ENCODE results near the gene RNASE8. TPM values are rescaled to one million over a fixed set of nuclear protein-coding genes. Genes with fewer than 3 reads are reported as not detected.

RNASE8 gene
- total and polyA plus RNA-seq, 10 of the 15 experiments (the other 5 are each of a cell fraction or from before 2014, with no cell fraction given) = not detected

GRCh38 chr14:21042918-21043317 is 14.7 kb upstream of the RNASE8 start:
- H2AFZ ChIP-seq (ENCODE audit: control insufficient read depth, low read depth, low read length) = no peak overlapping the region
- peaks cover 0 to 11% of the 10 kb centered on the region in 2 experiments; a peak in 2 of 4 replicates for H3K27me3 ChIP-seq (replicated peaks in 1 of 2; ENCODE audit: control insufficient read depth in 2 of 2, insufficient read depth in 2 of 2, low read length in 1 of 2)
- H3K9me3 ChIP-seq (replicated peaks; ENCODE audit: control insufficient read depth, insufficient read depth, low read length) = no peaks in the 10 kb centered on the region
- no peaks in the 10 kb centered on the region for H3K4me1 ChIP-seq (ENCODE audit: control insufficient read depth, insufficient read depth, low read length)
- ChIA-PET SMC1A (ENCODE audit: uncharacterized antibody, unreplicated experiment) (interaction anchor here (2.1 kb wide), 1 partner anchor 29 kb away, joined by 7 read pairs; no protein-coding TSS in a partner anchor), CTCF (interaction anchor here (2.3 kb wide), 1 partner anchor 28 kb away, joined by 11 read pairs; no protein-coding TSS in a partner anchor), POLR2A (no interaction called here), RAD21 (ENCODE audit: unreplicated experiment) (no interaction called here)
- in situ Hi-C loops (cut with MboI) = no loop called here
- no peak overlapping the region for H3K27ac ChIP-seq (ENCODE audit: control insufficient read depth, insufficient read depth)
- no peaks in the 10 kb centered on the region; the same call in 1 of the 2 replicates for H4K20me1 ChIP-seq (ENCODE audit: control insufficient read depth, insufficient read depth)
- no peaks in the 10 kb centered on the region for H3K79me2 ChIP-seq (ENCODE audit: control insufficient read depth, insufficient read depth, low read length)
- DNase-seq (ENCODE audit: low read depth, low spot score) (no peak), FAIRE-seq (no peak), ATAC-seq (no peak)
- no peak overlapping the region for H3K9ac ChIP-seq (ENCODE audit: control insufficient read depth, insufficient read depth, low read length)
- intact Hi-C loops (cut with micrococcal nuclease; ENCODE audit: unreplicated experiment) = no loop called here
- no peak overlapping the region for H3K4me3 ChIP-seq
- TF ChIP-seq ESRRA (IDR thresholded peaks at IDR 0.05; ENCODE audit: low read length) (no peak), MEF2A (IDR thresholded peaks at IDR 0.05; ENCODE audit: insufficient read depth, low read depth, low read length) (no peak), SMAD1 (IDR thresholded peaks at IDR 0.05; ENCODE audit: low read depth, partially characterized antibody) (no peak), FOXM1 (IDR thresholded peaks at IDR 0.05; ENCODE audit: low read depth, low read length) (no peak)
- no TSS peak for BruUV-seq (replicated peaks)
- H3K4me2 ChIP-seq (ENCODE audit: control insufficient read depth, insufficient read depth) = no peak overlapping the region
- 5% methylated on average over 8 of the region's 8 CpGs for WGBS (ENCODE audit: insufficient coverage, insufficient replicate concordance, low lambda C conversion rate, missing lambda C conversion rate)
- H3K36me3 ChIP-seq (ENCODE audit: control insufficient read depth in 2 of 2, insufficient read depth in 2 of 2, low read length in 1 of 2) = no peaks in the 10 kb centered on the region

GRCh38 chr14:21043387-21043973 is 14.1 kb upstream of the RNASE8 start:
- H2AFZ ChIP-seq (ENCODE audit: control insufficient read depth, low read depth, low read length) = no peak overlapping the region
- FAIRE-seq (no peak), ATAC-seq (no peak), DNase-seq (ENCODE audit: low read depth, low spot score) (no peak)
- H3K36me3 ChIP-seq (ENCODE audit: control insufficient read depth in 2 of 2, insufficient read depth in 2 of 2, low read length in 1 of 2) = no peaks in the 10 kb centered on the region
- no peaks in the 10 kb centered on the region for H3K9me3 ChIP-seq (replicated peaks; ENCODE audit: control insufficient read depth, insufficient read depth, low read length)
- H3K27ac ChIP-seq (ENCODE audit: control insufficient read depth, insufficient read depth) = no peak overlapping the region
- in situ Hi-C loops (cut with MboI) = no loop called here
- no peaks in the 10 kb centered on the region for H3K79me2 ChIP-seq (ENCODE audit: control insufficient read depth, insufficient read depth, low read length)
- SMC1A ChIA-PET (ENCODE audit: uncharacterized antibody, unreplicated experiment) = interaction anchor here (2.1 kb wide), 1 partner anchor 29 kb away, joined by 7 read pairs; no protein-coding TSS in a partner anchor
- POLR2A ChIA-PET = no interaction called here
- no peaks in the 10 kb centered on the region; the same call in 1 of the 2 replicates for H4K20me1 ChIP-seq (ENCODE audit: control insufficient read depth, insufficient read depth)
- BruUV-seq (replicated peaks) = no TSS peak
- H3K4me1 ChIP-seq (ENCODE audit: control insufficient read depth, insufficient read depth, low read length) = no peaks in the 10 kb centered on the region
- H3K27me3 ChIP-seq (replicated peaks in 1 of 2; ENCODE audit: control insufficient read depth in 2 of 2, insufficient read depth in 2 of 2, low read length in 1 of 2) = peaks cover 0 to 11% of the 10 kb centered on the region in 2 experiments; a peak in 2 of 4 replicates
- H3K9ac ChIP-seq (ENCODE audit: control insufficient read depth, insufficient read depth, low read length) = no peak overlapping the region
- intact Hi-C loops (cut with micrococcal nuclease; ENCODE audit: unreplicated experiment) = no loop called here
- H3K4me2 ChIP-seq (ENCODE audit: control insufficient read depth, insufficient read depth) = no peak overlapping the region
- H3K4me3 ChIP-seq = no peak overlapping the region
- 4% methylated on average over 2 of the region's 2 CpGs for WGBS (ENCODE audit: insufficient coverage, insufficient replicate concordance, low lambda C conversion rate, missing lambda C conversion rate)
- CTCF ChIA-PET = interaction anchor here (2.3 kb wide), 1 partner anchor 28 kb away, joined by 11 read pairs; no protein-coding TSS in a partner anchor
- RAD21 ChIA-PET (ENCODE audit: unreplicated experiment) = no interaction called here
- TF ChIP-seq, protein P1, sequence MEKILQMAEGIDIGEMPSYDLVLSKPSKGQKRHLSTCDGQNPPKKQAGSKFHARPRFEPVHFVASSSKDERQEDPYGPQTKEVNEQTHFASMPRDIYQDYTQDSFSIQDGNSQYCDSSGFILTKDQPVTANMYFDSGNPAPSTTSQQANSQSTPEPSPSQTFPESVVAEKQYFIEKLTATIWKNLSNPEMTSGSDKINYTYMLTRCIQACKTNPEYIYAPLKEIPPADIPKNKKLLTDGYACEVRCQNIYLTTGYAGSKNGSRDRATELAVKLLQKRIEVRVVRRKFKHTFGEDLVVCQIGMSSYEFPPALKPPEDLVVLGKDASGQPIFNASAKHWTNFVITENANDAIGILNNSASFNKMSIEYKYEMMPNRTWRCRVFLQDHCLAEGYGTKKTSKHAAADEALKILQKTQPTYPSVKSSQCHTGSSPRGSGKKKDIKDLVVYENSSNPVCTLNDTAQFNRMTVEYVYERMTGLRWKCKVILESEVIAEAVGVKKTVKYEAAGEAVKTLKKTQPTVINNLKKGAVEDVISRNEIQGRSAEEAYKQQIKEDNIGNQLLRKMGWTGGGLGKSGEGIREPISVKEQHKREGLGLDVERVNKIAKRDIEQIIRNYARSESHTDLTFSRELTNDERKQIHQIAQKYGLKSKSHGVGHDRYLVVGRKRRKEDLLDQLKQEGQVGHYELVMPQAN (conservative IDR thresholded peaks at IDR 0.05) = no peak
- TF ChIP-seq IRF4 (IDR thresholded peaks at IDR 0.05; ENCODE audit: low read depth, low read length) (no peak), MEF2A (IDR thresholded peaks at IDR 0.05; ENCODE audit: insufficient read depth, low read depth, low read length) (no peak), CHD1 (IDR thresholded peaks at IDR 0.05; ENCODE audit: low read depth, low read length) (no peak), MYC (IDR thresholded peaks at IDR 0.05; ENCODE audit: insufficient read depth, insufficient read length, insufficient replicate concordance, low read length, severe bottlenecking) (no peak)
- TF ChIP-seq, protein P2, sequence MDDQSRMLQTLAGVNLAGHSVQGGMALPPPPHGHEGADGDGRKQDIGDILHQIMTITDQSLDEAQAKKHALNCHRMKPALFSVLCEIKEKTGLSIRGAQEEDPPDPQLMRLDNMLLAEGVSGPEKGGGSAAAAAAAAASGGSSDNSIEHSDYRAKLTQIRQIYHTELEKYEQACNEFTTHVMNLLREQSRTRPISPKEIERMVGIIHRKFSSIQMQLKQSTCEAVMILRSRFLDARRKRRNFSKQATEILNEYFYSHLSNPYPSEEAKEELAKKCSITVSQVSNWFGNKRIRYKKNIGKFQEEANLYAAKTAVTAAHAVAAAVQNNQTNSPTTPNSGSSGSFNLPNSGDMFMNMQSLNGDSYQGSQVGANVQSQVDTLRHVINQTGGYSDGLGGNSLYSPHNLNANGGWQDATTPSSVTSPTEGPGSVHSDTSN (IDR thresholded peaks at IDR 0.05; ENCODE audit: insufficient replicate concordance, low read depth, low read length) = no peak
- TF ChIP-seq, protein P3, sequence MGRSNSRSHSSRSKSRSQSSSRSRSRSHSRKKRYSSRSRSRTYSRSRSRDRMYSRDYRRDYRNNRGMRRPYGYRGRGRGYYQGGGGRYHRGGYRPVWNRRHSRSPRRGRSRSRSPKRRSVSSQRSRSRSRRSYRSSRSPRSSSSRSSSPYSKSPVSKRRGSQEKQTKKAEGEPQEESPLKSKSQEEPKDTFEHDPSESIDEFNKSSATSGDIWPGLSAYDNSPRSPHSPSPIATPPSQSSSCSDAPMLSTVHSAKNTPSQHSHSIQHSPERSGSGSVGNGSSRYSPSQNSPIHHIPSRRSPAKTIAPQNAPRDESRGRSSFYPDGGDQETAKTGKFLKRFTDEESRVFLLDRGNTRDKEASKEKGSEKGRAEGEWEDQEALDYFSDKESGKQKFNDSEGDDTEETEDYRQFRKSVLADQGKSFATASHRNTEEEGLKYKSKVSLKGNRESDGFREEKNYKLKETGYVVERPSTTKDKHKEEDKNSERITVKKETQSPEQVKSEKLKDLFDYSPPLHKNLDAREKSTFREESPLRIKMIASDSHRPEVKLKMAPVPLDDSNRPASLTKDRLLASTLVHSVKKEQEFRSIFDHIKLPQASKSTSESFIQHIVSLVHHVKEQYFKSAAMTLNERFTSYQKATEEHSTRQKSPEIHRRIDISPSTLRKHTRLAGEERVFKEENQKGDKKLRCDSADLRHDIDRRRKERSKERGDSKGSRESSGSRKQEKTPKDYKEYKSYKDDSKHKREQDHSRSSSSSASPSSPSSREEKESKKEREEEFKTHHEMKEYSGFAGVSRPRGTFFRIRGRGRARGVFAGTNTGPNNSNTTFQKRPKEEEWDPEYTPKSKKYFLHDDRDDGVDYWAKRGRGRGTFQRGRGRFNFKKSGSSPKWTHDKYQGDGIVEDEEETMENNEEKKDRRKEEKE (IDR thresholded peaks at IDR 0.05) = no peak

Measured in GM12878 (cell line).